Mucosa of stomach (tissue), 1 donor: ENCODE measurements around the gene OR1D5.

Experiments
- H3K27me3 ChIP-seq: one replicate; pipeline ENCODE4 v1.7.0; 2013; ENCODE audit warnings: mild to moderate bottlenecking, low read length; ENCODE audit not compliant: control insufficient read depth, insufficient read depth
- H3K36me3 ChIP-seq: one replicate; pipeline ENCODE4 v1.7.0; 2013; ENCODE audit warnings: low read length; ENCODE audit not compliant: control insufficient read depth, insufficient read depth
- H3K4me1 ChIP-seq: one replicate; pipeline ENCODE4 v1.7.0; 2013; ENCODE audit warnings: mild to moderate bottlenecking, low read length; ENCODE audit not compliant: control insufficient read depth, insufficient read depth
- H3K4me3 ChIP-seq: one replicate; pipeline ENCODE4 v1.7.0; 2013; ENCODE audit warnings: low read length
- H3K9ac ChIP-seq: one replicate; pipeline ENCODE4 v1.7.0; 2013; ENCODE audit warnings: mild to moderate bottlenecking, low read length, moderate library complexity
- H3K9me3 ChIP-seq: one replicate; pipeline ENCODE4 v1.7.0; 2013; ENCODE audit warnings: mild to moderate bottlenecking, low read length, moderate library complexity; ENCODE audit not compliant: control insufficient read depth
- donor health status: Pancreatic carcinoma.

Gene OR1D5

DNA sequence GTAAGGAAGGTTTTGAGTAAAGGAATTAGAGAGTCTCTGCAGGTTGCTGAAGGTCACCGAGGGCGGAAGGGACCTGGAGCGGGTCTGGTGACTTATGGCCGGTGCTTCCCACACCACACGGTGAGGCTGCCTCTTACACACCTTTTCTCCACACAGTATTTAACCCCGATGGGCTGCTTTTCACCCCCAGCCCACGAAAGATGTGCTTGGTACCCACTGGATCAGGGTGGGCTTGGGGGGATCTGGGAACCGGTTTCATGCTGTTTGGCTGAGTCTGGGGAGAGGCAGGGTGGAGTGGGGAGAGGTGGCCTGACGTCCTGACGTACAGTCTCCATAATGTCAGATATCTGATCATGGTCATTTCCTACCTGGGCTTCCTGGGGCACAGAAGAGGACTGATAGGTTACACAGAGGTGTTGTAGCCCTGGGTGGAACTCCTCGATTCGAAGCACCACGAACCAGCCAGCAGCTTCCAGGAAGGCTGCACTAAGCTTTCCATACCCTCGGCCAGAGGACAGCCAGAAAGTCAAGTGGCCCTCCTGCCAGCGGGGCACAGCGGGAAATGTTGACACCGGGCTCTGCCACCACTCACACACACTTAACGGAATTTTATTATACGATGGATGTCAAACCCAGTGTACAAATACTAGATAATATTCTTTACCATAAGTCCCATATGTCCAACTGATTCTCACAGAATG is 34.0 kb downstream of the OR1D5 start:
- Histone ChIP-seq H3K4me1 (no peaks in the 10 kb centered on the region), H3K9me3 (no peaks in the 10 kb centered on the region), H3K27me3 (no peaks in the 10 kb centered on the region), H3K4me3 (no peak overlapping the region), H3K9ac (no peak overlapping the region), H3K36me3 (peaks cover 4% of the 10 kb centered on the region)

DNA sequence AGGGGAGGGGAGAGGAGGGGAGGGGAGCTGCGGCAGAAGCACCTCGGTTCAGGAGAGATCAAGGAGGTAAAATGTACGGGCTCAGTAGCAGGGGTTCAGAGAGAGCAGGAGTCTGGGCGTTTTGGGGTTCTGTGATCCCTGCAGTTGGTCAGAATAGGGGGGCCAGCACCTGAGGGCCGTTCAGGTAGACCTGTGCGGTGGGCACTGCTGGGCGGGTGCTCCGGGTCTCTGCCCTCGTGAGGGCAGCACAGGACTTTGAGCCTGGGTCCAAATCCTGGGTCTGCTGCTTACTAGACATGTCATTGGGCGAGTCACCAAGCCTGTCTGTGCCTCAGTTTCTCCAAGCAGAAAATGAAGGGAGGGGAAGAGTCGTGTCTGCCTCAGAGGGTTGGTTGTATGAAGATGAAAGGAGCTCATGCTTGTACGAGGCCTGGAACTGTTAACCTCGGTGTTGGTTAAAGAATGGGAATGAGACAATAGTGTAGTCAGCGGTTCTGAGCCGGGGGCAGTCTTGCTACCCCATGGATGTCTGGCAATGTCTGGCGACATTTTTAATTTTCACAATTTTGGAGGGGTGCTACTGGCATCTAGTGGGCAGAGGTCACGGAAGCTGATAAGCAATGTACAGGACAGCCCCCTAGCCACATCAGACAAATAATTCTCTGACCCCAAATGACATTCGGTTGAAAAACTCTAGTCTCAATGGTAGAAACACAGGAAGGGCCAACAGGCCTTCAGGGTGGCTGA is 35.4 kb downstream of the OR1D5 start:
- Histone ChIP-seq H3K36me3 (peaks cover 4% of the 10 kb centered on the region), H3K27me3 (no peaks in the 10 kb centered on the region), H3K9ac (no peak overlapping the region), H3K9me3 (no peaks in the 10 kb centered on the region), H3K4me3 (no peak overlapping the region), H3K4me1 (no peaks in the 10 kb centered on the region)

DNA sequence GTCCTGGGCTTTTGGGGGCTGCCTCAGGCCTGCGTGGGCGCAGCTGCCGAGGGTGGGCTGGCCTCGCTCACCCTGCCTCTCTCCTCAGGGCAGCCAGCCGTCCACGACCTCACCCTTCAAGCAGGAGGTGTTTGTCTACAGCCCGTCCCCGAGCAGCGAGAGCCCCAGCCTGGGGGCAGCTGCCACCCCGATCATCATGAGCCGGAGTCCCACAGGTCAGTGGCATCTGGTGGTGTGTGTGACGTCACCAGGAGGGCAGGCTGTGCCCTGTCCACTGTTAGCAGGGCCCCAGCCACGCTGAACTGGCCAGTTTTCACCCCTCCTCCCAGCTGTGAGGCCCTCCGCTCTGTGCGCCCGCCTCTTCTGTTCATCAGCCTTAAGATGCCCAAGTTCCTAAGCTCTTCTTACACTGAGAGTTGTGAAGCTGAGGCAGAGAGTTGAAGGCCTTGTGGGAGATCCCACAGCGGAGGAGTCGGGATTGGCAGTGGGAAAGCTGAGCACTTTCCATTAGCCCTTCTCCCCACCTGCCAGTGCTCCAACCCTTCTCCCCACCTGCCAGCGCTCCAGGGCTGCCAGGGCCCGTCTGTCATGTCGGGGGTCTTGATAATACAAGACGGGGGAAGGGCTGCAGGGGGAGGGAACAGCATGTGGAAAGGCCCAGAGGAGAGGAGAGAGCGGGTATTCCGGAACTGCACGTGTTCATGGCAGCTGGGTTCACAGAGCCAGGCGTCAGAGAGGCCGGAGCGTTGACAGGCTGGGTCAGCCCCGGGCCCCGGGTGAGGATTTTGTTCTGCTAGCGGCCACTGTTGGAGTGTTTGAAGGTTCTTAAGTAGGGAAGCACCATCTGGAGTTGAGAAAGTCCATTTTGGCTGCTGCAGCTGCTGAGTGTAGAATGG is 36.3 kb downstream of the OR1D5 start:
- H3K9ac ChIP-seq = no peak overlapping the region
- no peak overlapping the region for H3K4me3 ChIP-seq
- H3K4me1 ChIP-seq = no peaks in the 10 kb centered on the region
- H3K9me3 ChIP-seq = no peaks in the 10 kb centered on the region
- no peaks in the 10 kb centered on the region for H3K27me3 ChIP-seq
- H3K36me3 ChIP-seq = peaks cover 4% of the 10 kb centered on the region

DNA sequence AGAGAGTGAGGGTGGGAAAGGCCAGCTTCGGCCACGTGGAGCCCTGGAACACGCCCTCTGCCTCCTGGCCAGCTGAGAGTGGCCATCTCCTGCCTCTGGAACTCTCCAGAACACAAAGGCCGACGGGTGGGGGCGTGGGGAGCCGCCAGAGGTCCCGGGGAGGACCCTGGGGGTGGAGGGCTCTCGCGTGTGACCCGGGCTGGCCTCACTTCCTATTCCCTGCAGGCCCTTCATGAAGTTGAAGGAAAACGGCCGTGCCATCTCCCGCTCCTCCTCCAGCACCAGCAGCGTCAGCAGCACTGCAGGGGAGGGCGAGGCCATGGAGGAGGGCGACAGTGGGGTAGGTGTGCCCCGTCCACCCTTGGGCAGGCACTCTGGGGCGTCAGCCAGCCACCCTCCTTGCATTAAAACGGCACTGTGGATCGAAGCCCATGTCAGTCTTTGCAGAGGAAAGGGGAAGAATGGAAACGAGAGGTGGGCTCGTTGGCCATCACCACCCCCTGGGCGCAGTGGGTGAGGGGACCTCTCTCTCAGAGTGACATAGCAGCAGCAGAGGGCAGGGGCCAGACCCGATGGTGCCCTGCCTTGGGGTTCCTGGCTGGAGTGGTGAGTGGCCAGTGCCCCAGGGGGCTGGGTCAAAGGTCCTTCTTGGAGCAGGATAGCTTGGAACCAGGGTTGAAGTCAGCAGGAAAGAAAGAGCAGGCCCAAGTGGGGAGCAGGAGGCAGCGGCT is 37.1 kb downstream of the OR1D5 start:
- Histone ChIP-seq H3K9me3 (no peaks in the 10 kb centered on the region), H3K27me3 (no peaks in the 10 kb centered on the region), H3K4me1 (no peaks in the 10 kb centered on the region), H3K36me3 (peaks cover 4% of the 10 kb centered on the region), H3K9ac (no peak overlapping the region), H3K4me3 (no peak overlapping the region)

DNA sequence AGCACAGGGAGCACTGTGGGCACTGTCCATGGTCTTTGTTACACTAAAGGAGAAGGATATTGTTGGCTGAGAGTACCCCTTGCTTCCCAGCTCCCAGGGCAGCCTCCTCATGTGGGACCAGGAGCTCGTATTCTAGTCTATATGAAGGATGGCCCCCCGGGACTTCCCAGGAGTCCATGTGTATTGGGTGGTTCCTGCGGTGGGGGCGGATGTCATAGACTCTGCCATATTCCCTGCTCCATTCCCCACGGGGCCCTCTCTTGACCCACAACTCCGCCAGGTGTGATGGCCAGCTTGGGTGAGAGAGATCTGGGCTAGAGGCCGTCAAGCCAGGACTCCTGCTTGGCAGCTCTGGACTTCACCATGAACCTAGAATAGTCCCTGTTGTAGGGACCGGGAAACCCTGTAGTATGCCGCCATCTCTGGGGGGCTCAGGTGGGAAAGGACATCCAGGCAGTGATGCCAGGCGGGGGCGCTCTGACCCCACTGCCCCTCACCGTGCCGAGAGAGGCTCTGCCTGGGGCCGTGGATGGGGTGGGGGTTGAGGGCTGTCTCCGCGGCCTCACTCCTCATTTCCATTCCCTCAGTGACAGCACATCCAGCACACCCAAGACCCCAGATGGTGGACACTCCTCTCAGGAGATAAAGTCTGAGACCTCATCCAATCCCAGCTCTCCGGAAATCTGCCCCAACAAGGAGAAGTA is 37.8 kb downstream of the OR1D5 start:
- no peak overlapping the region for H3K9ac ChIP-seq
- H3K9me3 ChIP-seq = no peaks in the 10 kb centered on the region
- H3K36me3 ChIP-seq = peaks cover 4% of the 10 kb centered on the region
- H3K27me3 ChIP-seq = no peaks in the 10 kb centered on the region
- no peaks in the 10 kb centered on the region for H3K4me1 ChIP-seq
- H3K4me3 ChIP-seq = no peak overlapping the region

DNA sequence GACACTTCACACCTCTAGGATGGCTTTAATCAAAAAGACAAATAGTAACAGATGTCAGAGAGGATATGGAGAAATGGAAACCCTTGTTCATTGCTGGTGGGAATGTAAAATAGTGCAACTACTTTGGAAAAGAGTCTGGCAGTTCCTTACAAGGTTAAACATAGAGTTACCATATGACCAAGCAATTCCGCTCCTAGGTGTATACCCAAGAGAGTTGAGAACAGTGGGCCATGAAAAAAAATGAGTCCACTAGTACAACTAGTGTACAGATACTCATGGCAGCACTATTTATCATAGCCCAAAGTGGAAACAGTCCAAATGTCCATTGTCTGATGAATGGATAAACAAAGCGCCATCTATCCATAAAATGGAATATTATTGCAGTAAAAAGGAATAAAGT is 39.1 kb downstream of the OR1D5 start:
- Histone ChIP-seq H3K4me1 (no peaks in the 10 kb centered on the region), H3K36me3 (no peaks in the 10 kb centered on the region), H3K27me3 (no peaks in the 10 kb centered on the region), H3K9ac (no peak overlapping the region), H3K4me3 (no peak overlapping the region), H3K9me3 (no peaks in the 10 kb centered on the region)

DNA sequence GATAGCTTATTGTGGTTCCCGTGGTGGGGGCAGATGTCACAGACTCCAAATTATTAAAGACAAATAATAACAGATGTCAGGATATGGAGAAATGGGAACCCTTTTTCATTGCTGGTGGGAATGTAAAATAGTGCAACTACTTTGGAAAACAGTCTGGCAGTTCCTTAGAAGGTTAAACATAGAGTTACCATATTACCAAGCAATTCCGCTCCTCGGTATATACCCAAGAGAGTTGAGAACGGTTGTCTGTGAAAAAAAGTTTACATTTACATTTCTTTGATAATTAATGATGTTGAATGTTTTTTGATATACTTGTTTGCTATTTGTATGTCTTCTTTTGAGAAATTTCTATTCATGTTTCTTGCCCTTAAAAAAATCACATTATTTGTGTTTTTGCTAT is 41.2 kb downstream of the OR1D5 start:
- no peaks in the 10 kb centered on the region for H3K36me3 ChIP-seq
- no peaks in the 10 kb centered on the region for H3K4me1 ChIP-seq

DNA sequence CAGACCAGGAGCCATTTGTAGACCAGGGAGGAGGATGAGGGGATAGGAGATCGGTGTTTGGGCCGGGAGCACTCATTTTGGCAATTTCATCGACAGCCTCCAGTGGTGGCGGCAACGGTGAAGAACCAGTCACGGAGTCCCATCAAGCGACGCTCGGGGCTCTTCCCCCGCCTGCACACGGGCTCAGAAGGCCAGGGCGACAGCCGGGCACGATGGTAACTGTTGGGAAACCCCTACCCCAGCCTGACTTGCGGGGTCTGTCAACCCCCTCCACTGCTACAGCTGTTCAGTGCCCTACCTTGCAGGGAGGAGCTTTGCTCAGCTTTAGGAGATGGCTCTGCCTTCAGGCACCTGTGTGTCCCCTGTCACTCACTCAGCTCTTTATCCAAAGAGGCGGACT is 43.0 kb downstream of the OR1D5 start:
- Histone ChIP-seq H3K4me1 (no peaks in the 10 kb centered on the region), H3K36me3 (no peaks in the 10 kb centered on the region), H3K9me3 (no peaks in the 10 kb centered on the region), H3K9ac (no peak overlapping the region), H3K27me3 (no peaks in the 10 kb centered on the region), H3K4me3 (no peak overlapping the region)

More for the DNA sequence above, 41.2 kb downstream of the OR1D5 start:
- H3K4me3 ChIP-seq = no peak overlapping the region
- H3K27me3 ChIP-seq = no peaks in the 10 kb centered on the region
- H3K9ac ChIP-seq = no peak overlapping the region
- no peaks in the 10 kb centered on the region for H3K9me3 ChIP-seq

DNA sequence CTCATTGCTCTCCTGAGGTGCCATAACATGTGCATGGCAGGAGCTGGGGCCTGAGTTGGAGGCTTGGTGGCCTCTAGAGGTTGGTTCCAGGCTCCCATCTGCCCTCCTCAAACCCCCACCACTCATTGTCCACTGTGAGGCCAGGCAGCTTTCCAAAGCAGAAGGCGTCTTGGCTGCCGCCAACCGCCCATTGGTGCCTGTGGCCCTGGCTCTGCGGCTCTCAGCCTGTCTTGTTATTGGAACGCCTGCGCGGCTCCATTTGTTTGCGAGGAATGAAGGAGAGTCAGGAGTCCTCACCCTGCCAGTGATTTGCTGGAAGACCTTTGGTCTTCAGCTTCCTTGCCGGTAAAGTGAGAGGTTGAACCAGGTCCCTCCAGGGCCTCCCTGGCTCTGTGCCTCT is 43.6 kb downstream of the OR1D5 start:
- Histone ChIP-seq H3K9me3 (no peaks in the 10 kb centered on the region), H3K4me3 (no peak overlapping the region), H3K4me1 (no peaks in the 10 kb centered on the region), H3K27me3 (no peaks in the 10 kb centered on the region), H3K9ac (no peak overlapping the region), H3K36me3 (no peaks in the 10 kb centered on the region)

DNA sequence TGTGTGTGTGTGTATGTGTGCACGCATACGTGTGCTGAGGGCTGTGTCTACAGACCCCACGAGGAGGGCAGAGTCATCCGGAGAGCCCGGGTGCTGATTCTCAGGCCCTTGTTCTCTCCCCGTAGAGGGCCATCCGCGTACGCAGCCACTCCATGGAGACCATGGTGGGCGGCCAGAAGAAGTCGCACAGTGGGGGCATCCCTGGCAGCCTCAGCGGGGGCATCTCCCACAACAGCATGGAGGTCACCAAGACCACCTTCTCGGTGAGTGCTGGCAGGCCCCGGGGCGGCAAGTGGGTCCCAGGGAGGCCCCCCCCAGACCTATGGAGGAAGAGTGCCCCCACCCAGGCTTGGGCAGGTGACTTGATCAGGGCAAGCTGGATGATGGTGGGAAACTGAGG is 45.5 kb downstream of the OR1D5 start:
- H3K9me3 ChIP-seq = no peaks in the 10 kb centered on the region
- H3K36me3 ChIP-seq = no peaks in the 10 kb centered on the region

DNA sequence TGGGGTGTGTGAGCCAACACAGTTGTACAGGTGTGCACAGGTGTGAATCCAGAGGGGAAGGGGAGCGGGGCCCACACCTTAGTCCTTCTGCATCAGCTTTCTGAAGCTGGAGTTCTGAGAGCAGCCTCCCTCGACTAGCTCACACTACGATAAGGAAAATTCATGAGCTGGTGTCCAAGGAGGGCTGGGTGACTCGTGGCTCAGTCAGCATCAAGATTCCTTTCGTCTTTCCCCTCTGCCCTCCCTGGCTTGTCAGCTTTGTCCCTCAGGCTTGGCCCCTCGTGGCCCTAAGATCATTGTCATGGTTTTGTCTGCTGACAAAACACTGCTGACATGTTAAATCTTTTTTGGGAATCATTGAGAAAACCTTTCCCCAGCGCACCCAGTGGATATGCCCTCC is 47.5 kb downstream of the OR1D5 start:
- no peaks in the 10 kb centered on the region for H3K27me3 ChIP-seq
- no peak overlapping the region for H3K4me3 ChIP-seq
- no peaks in the 10 kb centered on the region for H3K36me3 ChIP-seq
- H3K9ac ChIP-seq = no peak overlapping the region
- no peaks in the 10 kb centered on the region for H3K9me3 ChIP-seq
- H3K4me1 ChIP-seq = peaks cover 12% of the 10 kb centered on the region

More for the DNA sequence above, 45.5 kb downstream of the OR1D5 start:
- Histone ChIP-seq H3K9ac (no peak overlapping the region), H3K4me1 (no peaks in the 10 kb centered on the region), H3K27me3 (no peaks in the 10 kb centered on the region), H3K4me3 (no peak overlapping the region)
